ENCODE measurements around the gene CYP3A4. TPM values are rescaled to one million over a fixed set of nuclear protein-coding genes. Genes with fewer than 3 reads are reported as not detected.
"Not testable (repeated sequence)": the region's sequence is repeated elsewhere in the genome, so short reads cannot be mapped to it uniquely, and the experiment has no call there.

Gene CYP3A4
- total and polyA plus RNA-seq, 8 donors = 0.25 to 11.0 (median 4.3) TPM; not detected in 1

GRCh38 chr7:99805641-99806040, 21.7 kb upstream of the CYP3A4 start:
- 79 to 95% methylated on average over 2 of the region's 2 CpGs for WGBS, 2 donors
- Histone ChIP-seq H3K4me3 (no peak overlapping the region), H3K36me3 (no peaks in the 10 kb centered on the region), H3K4me1 (no peaks in the 10 kb centered on the region), H3K9me3 (no peaks in the 10 kb centered on the region), H3K27me3 (no peaks in the 10 kb centered on the region), H3K27ac (no peak overlapping the region)
- DNase-seq (no peak), ATAC-seq (no peak), FAIRE-seq (no peak)
- intact Hi-C loops (cut with DNase I) = no loop called here
- TF ChIP-seq, protein P1, sequence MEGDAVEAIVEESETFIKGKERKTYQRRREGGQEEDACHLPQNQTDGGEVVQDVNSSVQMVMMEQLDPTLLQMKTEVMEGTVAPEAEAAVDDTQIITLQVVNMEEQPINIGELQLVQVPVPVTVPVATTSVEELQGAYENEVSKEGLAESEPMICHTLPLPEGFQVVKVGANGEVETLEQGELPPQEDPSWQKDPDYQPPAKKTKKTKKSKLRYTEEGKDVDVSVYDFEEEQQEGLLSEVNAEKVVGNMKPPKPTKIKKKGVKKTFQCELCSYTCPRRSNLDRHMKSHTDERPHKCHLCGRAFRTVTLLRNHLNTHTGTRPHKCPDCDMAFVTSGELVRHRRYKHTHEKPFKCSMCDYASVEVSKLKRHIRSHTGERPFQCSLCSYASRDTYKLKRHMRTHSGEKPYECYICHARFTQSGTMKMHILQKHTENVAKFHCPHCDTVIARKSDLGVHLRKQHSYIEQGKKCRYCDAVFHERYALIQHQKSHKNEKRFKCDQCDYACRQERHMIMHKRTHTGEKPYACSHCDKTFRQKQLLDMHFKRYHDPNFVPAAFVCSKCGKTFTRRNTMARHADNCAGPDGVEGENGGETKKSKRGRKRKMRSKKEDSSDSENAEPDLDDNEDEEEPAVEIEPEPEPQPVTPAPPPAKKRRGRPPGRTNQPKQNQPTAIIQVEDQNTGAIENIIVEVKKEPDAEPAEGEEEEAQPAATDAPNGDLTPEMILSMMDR (IDR thresholded peaks at IDR 0.05) = no peak

- 74 to 88% methylated on average over 6 of the region's 6 CpGs for WGBS, 2 donors
- H3K9me3 ChIP-seq; H3K4me3 ChIP-seq; FAIRE-seq; H3K36me3 ChIP-seq; intact Hi-C loops (cut with DNase I); ATAC-seq; H3K4me1 ChIP-seq; H3K27me3 ChIP-seq; DNase-seq; H3K27ac ChIP-seq: not testable (repeated sequence)
Measured at GRCh38 chr7:99803118-99803517, 19.1 kb upstream of the CYP3A4 start.

- H3K27me3 ChIP-seq; H3K4me1 ChIP-seq; intact Hi-C loops (cut with DNase I); H3K36me3 ChIP-seq; ATAC-seq; H3K27ac ChIP-seq; DNase-seq; FAIRE-seq; H3K9me3 ChIP-seq; H3K4me3 ChIP-seq: not testable (repeated sequence)
- 94 to 95% methylated on average over 2 of the region's 3 CpGs for WGBS, 2 donors
Measured at GRCh38 chr7:99801407-99801806, 17.4 kb upstream of the CYP3A4 start.

- H3K4me1 ChIP-seq = peaks cover 7 to 13% (median 9%) of the 10 kb centered on the region in 3 donors
- no peak overlapping the region for H3K4me3 ChIP-seq
- 93% methylated on average over 2 of the region's 2 CpGs for WGBS, 2 donors
- ATAC-seq (no peak), FAIRE-seq (no peak), DNase-seq (no peak)
- intact Hi-C loops (cut with DNase I) = no loop called here
- no peaks in the 10 kb centered on the region for H3K27me3 ChIP-seq
- TF ChIP-seq, protein P1 (IDR thresholded peaks at IDR 0.05) = no peak
- no peaks in the 10 kb centered on the region for H3K9me3 ChIP-seq
- no peaks in the 10 kb centered on the region for H3K36me3 ChIP-seq
- H3K27ac ChIP-seq = no peak overlapping the region
Measured at GRCh38 chr7:99798972-99799371, 15.0 kb upstream of the CYP3A4 start.

GRCh38 chr7:99795864-99796263, 11.9 kb upstream of the CYP3A4 start:
- ATAC-seq; DNase-seq; intact Hi-C loops (cut with DNase I); FAIRE-seq; H3K9me3 ChIP-seq; H3K4me3 ChIP-seq; H3K27me3 ChIP-seq; H3K36me3 ChIP-seq: not testable (repeated sequence)
- WGBS, 2 donors = 48 to 49% methylated on average over 2 of the region's 2 CpGs
- Histone ChIP-seq H3K27ac (peak overlapping the region in 1 of 4 donors; percentile 82), H3K4me1 (peaks cover 8 to 15% (median 13%) of the 10 kb centered on the region in 3 donors)

DNA sequence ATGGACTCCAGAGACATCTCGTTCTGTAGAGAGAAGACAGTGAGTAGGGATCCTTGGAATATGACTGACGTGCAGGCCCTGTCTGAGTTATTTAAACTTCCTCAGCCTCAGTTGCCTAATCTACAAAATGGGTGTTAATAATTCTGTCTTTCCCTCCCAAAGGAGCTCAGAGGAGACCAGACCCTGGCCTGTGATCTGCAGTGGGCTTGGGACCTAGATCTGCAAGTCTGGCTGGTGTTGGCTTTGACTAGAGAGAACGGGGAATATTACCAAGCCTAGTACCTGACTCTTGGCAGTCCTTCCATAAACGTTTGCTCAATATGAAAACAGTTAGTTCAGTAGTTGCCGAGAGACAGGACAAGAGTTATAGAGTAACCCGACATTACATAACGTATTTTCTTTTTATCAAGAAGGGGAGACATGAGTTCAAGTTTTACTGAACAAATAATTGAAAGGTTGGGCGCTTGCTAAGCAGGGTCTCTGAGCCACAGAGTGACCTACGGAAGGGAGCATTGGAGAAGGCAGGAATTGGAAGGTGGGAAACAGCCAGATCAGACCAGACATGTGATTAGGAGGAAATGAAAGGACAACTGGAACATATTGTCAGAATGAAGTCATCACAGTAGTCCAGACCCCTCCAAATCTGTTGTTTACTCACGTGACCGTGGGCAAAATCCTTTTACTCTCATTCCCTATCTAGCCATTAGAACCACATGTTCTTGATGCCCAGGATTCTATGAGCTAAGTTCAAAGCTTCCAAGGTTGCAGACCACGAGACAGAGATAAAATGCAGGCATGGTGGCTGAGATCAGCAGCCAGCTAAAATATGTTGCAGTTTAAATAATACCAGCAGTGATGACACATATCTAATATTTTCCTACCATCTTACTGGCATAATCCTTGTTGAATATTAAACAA, 10.9 kb upstream of the CYP3A4 start:
- H3K9me3 ChIP-seq = no peaks in the 10 kb centered on the region
- peaks cover 8 to 15% (median 13%) of the 10 kb centered on the region in 3 donors for H3K4me1 ChIP-seq
- WGBS, 2 donors = 24 to 29% methylated on average over 12 of the region's 12 CpGs
- intact Hi-C loops (cut with DNase I) = no loop called here
- peak overlapping the region; percentile 54 to 82 (median 64) for H3K27ac ChIP-seq
- H3K36me3 ChIP-seq = no peaks in the 10 kb centered on the region
- no peaks in the 10 kb centered on the region for H3K27me3 ChIP-seq
- ATAC-seq (peak; percentile 89 to 92 (median 90)), DNase-seq (peak in 4 of 6 donors; percentile 36 to 66 (median 41)), FAIRE-seq (no peak)
- H3K4me3 ChIP-seq = no peak overlapping the region
- TF ChIP-seq, protein P1 (IDR thresholded peaks at IDR 0.05) = no peak

Measured in pancreas (tissue), 10 donors.